Fibroblast of lung (primary cell): ENCODE data around the gene GPX2. TPM values are rescaled to one million over a fixed set of nuclear protein-coding genes. Genes with fewer than 3 reads are reported as not detected.

Source experiments
- DNase-seq, 2 donors: peaks; one replicate each; pipeline versions ENCODE4 v3.0.0 to v3.0.0-alpha.2; 2010; ENCODE audit warnings: low read depth in 2 of 2
- H2AFZ ChIP-seq: 2 replicates; pipeline ENCODE4 v1.5.1; 2012; ENCODE audit warnings: low read length, control low read depth, inconsistent platforms
- H3K27ac ChIP-seq: 2 replicates; pipeline ENCODE4 v1.5.1; 2011; ENCODE audit warnings: low read length, control low read depth; ENCODE audit not compliant: insufficient read depth
- H3K27me3 ChIP-seq: 2 replicates; pipeline ENCODE4 v1.5.1; 2011; ENCODE audit warnings: mild to moderate bottlenecking, low read length; ENCODE audit not compliant: control insufficient read depth, insufficient read depth
- H3K36me3 ChIP-seq: 2 replicates; pipeline ENCODE4 v1.5.1; 2011; ENCODE audit warnings: low read length; ENCODE audit not compliant: control insufficient read depth, insufficient read depth
- H3K4me1 ChIP-seq: 2 replicates; pipeline ENCODE4 v1.5.1; 2011; ENCODE audit warnings: low read length; ENCODE audit not compliant: control insufficient read depth, insufficient read depth; ENCODE audit errors: extremely low read depth
- H3K4me2 ChIP-seq: 2 replicates; pipeline ENCODE4 v1.5.1; 2011; ENCODE audit warnings: low read length, control low read depth; ENCODE audit not compliant: insufficient read depth; ENCODE audit errors: extremely low read depth
- H3K4me3 ChIP-seq, 4 experiments: fragments of 200-600 bp in 1 of 4; sonication (generic) in 1 of 4; replicated peaks in 1 of 4; 2 replicates each; pipeline ENCODE4 v1.5.1; 2011 to 2016; ENCODE audit warnings: low read length in 4 of 4, low read depth in 3 of 4, mild to moderate bottlenecking in 3 of 4, control low read depth in 2 of 4, inconsistent platforms in 1 of 4, mixed read lengths in 1 of 4; ENCODE audit not compliant: insufficient read depth in 1 of 4; ENCODE audit errors: control extremely low read depth in 1 of 4
- H3K79me2 ChIP-seq: 2 replicates; pipeline ENCODE4 v1.5.1; 2012; ENCODE audit warnings: mild to moderate bottlenecking, low read length, inconsistent platforms; ENCODE audit not compliant: control insufficient read depth, insufficient read depth
- H3K9ac ChIP-seq: 2 replicates; pipeline ENCODE4 v1.5.1; 2011; ENCODE audit warnings: mild to moderate bottlenecking, low read length, control low read depth; ENCODE audit not compliant: insufficient read depth
- H3K9me3 ChIP-seq: 2 replicates; pipeline ENCODE4 v1.5.1; 2012; ENCODE audit warnings: low read depth, low read length; ENCODE audit not compliant: control insufficient read depth, insufficient read depth
- H4K20me1 ChIP-seq: 2 replicates; pipeline ENCODE4 v1.5.1; 2011; ENCODE audit warnings: low read length; ENCODE audit not compliant: control insufficient read depth, insufficient read depth; ENCODE audit errors: extremely low read depth
- EZH2 ChIP-seq: IDR thresholded peaks from 2 replicates; pipeline ENCODE4 v1.5.1; 2012; ENCODE audit warnings: low read length, control low read depth, mild to moderate bottlenecking; ENCODE audit errors: missing control alignments
- polyA plus RNA-seq, 2 donors: library from polyadenylated mRNA; depleted of rRNA in 1 of 2; stranded (reverse) in 1 of 2; unstranded in 1 of 2; fragments of >200 nt; gene quantifications; 2 replicates each; pipeline ENCODE4 v1.2.1, GENCODE V29; 2011 to 2012; ENCODE audit warnings: missing spikeins in 1 of 2
- total RNA-seq: library from RNA; depleted of rRNA; stranded (reverse); fragments of >200 nt; gene quantifications from 2 replicates; pipeline ENCODE4 v1.2.1, GENCODE V29; 2014
- TF ChIP-seq, protein P1 (sequence below), 2 donors: IDR thresholded peaks in 1 of 2; conservative IDR thresholded peaks in 1 of 2; 1 replicate in 1 of 2; 2 replicates in 1 of 2; pipeline ENCODE4 v1.5.1; 2011 to 2012; ENCODE audit warnings: low read length in 2 of 2, control low read depth in 1 of 2, inconsistent platforms in 1 of 2, low read depth in 1 of 2, mild to moderate bottlenecking in 1 of 2

Gene GPX2
- total and polyA plus RNA-seq, 2 donors (not counting 1 experiment from before 2014, with no cell fraction given) = not detected

DNA sequence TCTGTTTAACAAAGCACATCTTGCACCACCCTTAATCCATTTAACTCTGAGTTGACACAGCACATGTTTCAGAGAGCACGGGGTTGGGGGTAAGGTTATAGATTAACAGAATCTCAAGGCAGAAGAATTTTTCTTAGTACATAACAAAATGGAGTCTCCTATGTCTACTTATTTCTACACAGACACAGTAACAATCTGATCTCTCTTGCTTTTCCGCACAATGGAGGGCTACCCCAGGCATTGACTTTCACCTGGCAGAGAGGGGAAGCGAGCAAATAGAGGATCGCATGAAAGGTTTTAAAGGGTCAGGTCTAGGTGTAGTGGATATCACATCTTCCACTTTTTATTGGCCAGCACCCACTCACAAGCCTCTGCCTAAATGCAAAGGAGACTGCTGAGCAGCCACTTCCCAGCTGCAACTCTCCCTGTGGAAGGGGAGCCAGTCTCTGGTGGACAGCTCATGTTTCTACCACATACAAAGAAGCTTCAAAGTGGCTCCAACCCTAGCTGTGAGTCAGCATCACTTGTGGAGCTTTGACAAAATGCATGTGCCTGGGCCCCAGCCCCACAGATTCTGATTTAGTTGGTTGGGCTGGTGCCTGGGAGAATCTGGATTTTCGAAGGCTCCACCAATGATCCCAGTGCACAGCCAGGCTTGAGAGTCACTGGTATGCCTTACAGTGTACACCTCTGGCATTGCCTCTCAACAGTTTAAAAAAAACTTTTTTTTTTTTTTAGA lies 37.0 kb upstream of the GPX2 start:
- no peaks in the 10 kb centered on the region for H3K4me1 ChIP-seq
- H3K9ac ChIP-seq = no peak overlapping the region
- peak; percentile 23 to 65 for DNase-seq
- H3K4me2 ChIP-seq = no peak overlapping the region
- no peak for TF ChIP-seq EZH2
- TF ChIP-seq, protein P1, sequence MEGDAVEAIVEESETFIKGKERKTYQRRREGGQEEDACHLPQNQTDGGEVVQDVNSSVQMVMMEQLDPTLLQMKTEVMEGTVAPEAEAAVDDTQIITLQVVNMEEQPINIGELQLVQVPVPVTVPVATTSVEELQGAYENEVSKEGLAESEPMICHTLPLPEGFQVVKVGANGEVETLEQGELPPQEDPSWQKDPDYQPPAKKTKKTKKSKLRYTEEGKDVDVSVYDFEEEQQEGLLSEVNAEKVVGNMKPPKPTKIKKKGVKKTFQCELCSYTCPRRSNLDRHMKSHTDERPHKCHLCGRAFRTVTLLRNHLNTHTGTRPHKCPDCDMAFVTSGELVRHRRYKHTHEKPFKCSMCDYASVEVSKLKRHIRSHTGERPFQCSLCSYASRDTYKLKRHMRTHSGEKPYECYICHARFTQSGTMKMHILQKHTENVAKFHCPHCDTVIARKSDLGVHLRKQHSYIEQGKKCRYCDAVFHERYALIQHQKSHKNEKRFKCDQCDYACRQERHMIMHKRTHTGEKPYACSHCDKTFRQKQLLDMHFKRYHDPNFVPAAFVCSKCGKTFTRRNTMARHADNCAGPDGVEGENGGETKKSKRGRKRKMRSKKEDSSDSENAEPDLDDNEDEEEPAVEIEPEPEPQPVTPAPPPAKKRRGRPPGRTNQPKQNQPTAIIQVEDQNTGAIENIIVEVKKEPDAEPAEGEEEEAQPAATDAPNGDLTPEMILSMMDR (conservative IDR thresholded peaks at IDR 0.05 in 1 of 2, IDR thresholded peaks at IDR 0.05 in 1 of 2; ENCODE audit: low read depth in 1 of 2, low read length in 2 of 2) = no peak
- H3K36me3 ChIP-seq = no peaks in the 10 kb centered on the region
- H3K4me3 ChIP-seq = no peak overlapping the region
- no peaks in the 10 kb centered on the region for H3K9me3 ChIP-seq
- peaks cover 9% of the 10 kb centered on the region for H3K27me3 ChIP-seq
- H3K79me2 ChIP-seq = no peaks in the 10 kb centered on the region
- H3K27ac ChIP-seq = no peak overlapping the region
- no peaks in the 10 kb centered on the region for H4K20me1 ChIP-seq
- H2AFZ ChIP-seq = no peak overlapping the region

DNA sequence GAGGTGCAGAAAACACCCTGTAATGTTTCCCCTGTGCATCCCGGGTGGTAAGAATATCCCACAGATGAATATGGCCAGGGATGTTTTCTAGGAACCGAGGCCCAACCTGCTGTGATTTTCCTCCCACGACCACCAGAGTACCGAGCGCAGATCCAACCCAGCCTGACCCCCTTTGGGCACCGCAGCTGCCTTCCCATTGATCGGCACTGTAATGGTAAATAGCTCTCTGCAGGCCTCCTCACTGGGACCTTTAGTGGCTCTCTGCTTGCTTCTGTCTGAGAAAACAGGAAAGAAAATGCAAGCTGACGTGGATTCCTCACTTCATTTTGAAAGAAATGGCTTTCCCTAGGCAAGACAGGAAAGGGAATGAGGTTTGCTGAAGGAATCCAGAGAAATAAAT lies 32.0 kb upstream of the GPX2 start:
- H3K4me3 ChIP-seq = no peak overlapping the region
- H2AFZ ChIP-seq = no peak overlapping the region
- TF ChIP-seq, protein P1 (conservative IDR thresholded peaks at IDR 0.05 in 1 of 2, IDR thresholded peaks at IDR 0.05 in 1 of 2; ENCODE audit: low read depth in 1 of 2, low read length in 2 of 2) = no peak
- no peak for TF ChIP-seq EZH2
- DNase-seq = no peak
- H3K79me2 ChIP-seq = no peaks in the 10 kb centered on the region
- no peaks in the 10 kb centered on the region for H3K9me3 ChIP-seq
- no peak overlapping the region for H3K9ac ChIP-seq
- peaks cover 5% of the 10 kb centered on the region for H3K27me3 ChIP-seq
- no peak overlapping the region for H3K27ac ChIP-seq
- no peaks in the 10 kb centered on the region for H3K36me3 ChIP-seq
- H3K4me1 ChIP-seq = no peaks in the 10 kb centered on the region
- H3K4me2 ChIP-seq = no peak overlapping the region
- no peaks in the 10 kb centered on the region for H4K20me1 ChIP-seq

DNA sequence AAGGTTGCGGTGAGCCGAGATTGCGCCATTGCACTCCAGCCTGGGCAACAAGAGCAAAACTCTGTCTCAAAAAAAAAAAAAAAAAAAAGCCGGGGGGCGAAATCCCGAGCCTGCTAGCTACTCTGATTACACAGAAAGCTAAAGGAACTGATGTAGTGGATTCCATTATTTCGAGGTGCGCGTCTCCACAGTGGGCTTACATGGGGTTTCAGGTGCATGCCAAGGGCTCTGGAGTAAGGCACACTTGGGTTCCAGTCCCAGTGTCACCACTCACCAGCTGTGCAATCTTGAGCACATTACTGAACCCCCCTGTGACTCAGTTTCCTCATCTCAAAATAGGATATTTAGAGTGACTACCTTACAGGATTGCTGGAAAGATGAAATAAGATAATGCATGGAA lies 31.3 kb upstream of the GPX2 start:
- Histone ChIP-seq H3K4me3 (no peak overlapping the region), H3K4me2 (no peak overlapping the region), H3K27ac (no peak overlapping the region), H3K36me3 (no peaks in the 10 kb centered on the region), H2AFZ (no peak overlapping the region), H3K4me1 (no peaks in the 10 kb centered on the region), H3K9me3 (no peaks in the 10 kb centered on the region), H4K20me1 (no peaks in the 10 kb centered on the region), H3K79me2 (no peaks in the 10 kb centered on the region), H3K9ac (no peak overlapping the region), H3K27me3 (peaks cover 5% of the 10 kb centered on the region)
- DNase-seq = no peak
- TF ChIP-seq, protein P1 (conservative IDR thresholded peaks at IDR 0.05 in 1 of 2, IDR thresholded peaks at IDR 0.05 in 1 of 2; ENCODE audit: low read depth in 1 of 2, low read length in 2 of 2) = no peak
- TF ChIP-seq EZH2 = no peak
